Ammon's horn (tissue), 1 donor: Measurements from ENCODE around the gene GALNT10.

Experiments used
- DNase-seq: peaks from one replicate; pipeline ENCODE4 v3.0.0-alpha.2; 2016; ENCODE audit warnings: low spot score

Gene GALNT10

DNA sequence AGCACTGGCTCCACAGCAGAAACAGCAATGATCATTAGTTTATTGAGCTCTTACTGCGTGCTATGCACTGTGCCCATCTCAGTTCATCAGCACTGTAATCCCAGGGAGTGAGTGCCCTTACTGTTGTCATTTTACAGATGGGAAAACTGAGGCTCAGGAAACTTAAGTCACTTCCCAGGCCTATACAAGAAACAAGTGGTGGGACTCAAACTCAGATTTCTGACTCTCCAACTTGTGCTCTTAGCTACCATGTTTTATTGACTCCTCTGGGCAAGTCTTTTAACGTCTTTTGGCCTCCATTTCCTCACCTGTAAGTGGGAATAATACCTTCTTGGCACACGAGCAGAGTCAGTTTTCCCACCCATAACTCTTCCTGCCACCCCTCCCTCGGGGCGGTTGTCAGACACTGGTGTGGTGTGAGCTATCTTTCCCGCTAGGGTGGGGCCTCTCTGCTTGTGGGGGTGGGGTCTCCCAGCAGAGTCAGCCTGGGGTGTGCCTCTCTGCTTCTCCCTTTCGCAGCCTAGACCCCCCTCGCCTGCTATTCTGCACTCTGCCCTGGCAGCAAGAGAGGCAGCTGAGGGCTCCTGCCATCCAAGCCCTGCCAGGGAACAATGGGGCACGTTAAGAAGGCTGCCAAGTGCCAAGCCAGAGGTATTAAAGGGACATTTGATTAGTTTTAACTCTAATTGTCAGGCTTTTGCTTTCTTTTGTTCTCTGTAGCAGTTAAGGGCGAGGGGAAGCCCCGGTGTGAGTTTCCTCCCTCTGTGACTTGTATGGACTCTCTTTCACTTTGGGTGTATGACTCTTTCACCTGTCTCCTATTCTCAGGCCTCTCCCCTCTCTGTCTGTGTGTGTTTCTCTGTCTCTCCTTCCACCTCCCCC lies 12.1 kb downstream of the GALNT10 start:
- DNase-seq: peak; percentile 33

DNA sequence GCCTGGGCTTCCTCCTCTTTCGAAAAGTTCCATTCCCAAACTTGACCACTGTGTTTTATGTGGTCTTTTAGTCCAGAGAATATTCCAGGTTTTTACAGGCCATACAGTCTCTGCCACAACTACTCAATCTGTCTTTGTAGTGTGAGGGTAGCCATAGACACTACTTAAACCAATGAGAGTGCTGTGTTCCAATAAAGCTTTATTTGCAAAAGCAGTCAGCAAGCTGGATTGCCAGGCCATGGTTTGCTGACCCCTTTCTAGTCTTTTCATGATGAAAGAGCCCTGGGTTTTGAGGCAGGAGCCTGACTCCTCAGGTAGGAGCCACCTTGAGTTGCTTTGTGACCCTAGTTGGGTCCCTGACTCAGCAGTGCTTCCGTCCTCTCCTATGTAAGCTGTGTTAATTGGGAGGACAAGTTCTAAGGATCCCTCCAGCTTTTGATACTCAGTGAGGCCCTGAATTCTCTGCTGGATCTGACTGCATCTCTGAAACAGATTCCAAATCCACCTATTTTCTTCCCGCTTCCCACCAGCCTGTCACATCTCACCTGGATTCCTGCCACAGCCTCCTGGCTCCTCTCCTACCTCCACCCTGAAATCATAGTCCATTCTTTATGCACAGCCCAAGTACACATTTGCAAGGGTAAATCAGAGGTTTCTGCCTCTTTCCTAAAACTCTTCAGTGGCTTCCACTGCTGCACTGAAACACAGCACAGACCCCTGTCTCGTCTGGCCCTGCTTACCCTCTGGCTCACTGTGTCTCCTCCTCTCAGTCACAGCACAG lies 13.5 kb downstream of the GALNT10 start:
- no peak for DNase-seq

DNA sequence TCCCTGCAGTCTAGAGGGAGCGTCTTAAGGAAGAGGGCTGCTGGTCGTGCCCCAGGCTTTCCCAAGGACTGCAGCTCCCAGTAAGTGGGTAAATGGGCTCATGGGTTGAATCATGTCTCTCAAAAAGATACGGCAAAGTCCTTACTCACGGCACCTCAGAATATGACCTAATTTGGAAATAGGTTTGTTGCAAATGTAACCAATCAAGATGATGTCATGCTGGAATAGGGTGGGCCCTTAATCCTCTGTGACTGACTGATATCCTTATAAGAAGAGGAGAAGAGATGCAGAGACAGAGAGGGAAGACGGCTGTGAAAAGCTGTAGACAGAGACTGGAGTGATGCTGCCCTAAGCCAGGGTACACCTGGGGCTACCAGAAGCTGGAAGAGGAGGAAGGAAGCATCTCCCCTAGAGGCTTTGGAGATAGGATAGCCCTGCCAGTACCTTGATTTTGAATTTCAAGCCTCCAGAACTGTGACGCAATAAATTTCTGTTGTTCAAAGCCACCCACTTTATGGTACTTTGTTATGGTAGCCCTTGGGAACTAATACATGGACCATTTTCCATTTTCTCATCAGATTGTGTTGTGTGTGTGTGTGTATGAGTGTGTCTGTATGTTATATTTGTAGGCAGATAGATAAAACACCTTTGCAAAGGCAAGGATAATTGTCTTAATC lies 15.0 kb downstream of the GALNT10 start:
- DNase-seq: no peak

DNA sequence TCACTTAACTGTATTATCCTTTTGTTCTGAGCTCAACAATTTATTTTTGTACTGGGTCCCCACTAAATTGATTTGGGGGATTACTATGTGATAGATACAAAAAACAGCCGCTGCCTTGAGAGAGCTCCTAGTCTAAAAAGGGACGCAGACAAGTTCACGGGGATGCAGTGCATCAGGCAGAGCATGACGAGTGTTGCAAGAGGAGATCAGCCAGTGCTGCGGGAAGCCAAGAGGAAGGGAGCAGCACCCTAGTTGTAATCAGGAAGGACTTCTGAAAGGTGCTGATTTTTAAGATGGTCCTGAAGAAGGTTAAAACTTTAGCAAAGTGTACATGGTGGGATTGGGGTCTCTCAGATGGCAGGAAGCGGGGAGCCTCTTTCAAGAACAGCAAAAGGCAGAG lies 15.8 kb downstream of the GALNT10 start:
- DNase-seq: peak; percentile 67

DNA sequence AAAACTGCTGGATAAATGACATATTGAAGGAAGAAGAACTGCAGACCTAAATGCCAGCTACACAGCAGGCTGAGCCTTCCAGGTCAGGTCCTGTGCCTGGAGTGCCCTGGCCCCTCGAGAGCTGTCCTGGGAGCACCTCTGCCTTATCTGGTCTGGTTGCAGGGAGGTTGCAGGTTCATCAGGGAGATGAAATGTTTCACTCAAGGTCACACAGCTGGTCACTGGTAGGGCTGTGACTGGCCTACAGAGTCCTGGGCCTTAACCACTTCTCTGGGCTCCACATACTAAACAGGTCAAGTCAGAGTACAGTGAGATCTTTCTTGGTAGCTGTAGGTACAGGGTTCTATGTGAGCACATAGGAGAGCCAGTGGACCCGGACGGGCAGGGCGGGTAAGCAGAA lies 16.7 kb downstream of the GALNT10 start:
- DNase-seq: no peak

DNA sequence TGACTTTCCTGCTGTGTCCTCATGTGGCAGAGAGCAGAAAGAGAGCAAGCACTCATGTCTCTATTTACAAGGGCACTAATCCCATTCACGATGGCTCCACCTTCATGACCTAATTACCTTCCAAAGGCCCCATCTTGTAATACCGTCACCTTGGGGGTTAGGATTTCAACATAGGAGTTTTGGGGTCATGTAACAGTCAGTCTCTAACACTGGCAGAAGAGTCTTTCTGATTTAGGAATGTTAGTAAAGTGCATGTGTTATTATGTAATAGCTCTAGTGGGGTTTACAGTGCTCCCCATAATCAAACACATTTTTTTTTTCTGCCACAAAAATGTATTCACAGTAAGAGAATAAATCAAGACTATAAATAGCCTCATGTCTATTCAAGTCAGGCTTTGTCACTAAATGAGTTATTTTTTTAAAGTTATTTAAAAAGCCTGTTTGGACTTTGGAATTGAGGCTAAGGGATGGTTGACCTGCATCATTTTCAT lies 19.1 kb downstream of the GALNT10 start:
- no peak for DNase-seq

DNA sequence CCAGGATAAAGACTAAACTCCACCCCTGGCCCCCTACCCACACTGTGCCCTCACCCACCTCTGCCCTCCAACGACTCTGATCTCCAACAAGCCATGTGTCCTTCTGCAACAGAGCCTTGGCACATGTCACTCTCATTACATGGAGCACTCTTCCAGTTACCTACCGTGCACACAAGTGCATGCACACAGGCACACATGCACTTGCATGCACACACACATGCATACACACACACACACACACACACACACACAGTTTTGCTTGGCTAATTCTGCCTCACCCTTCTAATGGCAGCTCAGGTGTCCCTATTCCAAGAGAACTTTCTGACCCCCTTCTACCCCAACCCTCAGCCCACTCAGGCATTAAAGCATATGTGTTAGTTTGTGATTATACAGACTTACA lies 19.6 kb downstream of the GALNT10 start:
- no peak for DNase-seq

DNA sequence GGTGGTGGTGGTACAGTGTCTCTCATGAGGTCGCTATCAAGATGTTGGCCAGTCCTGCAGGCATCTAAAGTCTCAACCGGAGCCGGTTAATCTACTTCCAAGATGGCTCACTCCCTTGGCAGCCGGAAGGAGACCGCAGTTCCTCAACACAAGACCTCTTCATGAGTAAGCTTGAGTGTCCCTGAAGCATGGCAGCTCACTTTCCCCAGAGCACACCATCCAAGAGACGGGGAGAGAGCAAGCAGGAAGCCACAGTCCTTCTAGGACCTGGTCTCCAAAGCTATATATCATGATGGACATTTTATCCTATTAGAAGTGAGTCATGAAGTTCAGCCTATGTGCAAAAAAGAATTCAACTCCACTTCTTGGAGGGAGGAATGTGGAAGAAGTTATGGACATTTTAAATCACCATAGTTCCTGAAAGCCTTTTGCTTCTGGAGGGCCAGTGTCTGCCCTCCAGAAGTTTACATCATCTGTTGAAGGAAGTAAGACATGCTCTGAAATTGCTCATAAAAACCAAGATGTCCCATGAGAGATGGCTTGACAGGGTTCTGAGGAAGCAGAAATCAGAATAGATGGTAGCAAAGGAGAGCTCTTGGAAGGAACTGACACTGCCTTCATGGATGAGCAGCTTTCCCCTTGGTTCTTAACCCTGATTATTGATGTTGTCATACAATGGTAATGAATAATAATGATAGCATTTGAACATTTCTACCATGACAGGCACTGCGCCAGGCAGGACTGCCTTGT lies 21.3 kb downstream of the GALNT10 start:
- DNase-seq: no peak

DNA sequence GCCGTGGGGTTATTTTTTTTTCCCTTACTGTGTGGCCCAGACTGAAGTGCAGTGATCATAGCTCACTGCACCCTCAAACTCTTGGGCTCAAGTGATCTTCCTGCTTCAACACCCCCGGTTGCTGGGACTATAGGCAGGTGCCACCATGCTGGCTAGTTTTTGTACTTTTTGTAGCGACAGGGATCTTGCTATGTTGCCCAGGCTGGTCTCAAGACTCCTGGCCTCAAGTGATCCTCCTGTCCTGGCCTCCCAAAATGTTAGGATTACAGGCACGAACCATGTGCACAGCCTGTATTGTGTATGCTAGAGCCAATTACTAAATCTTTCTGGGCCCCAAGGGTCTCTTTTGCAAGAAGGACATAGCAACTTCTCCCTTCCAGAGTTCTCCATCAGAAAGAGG lies 23.1 kb downstream of the GALNT10 start:
- no peak for DNase-seq

DNA sequence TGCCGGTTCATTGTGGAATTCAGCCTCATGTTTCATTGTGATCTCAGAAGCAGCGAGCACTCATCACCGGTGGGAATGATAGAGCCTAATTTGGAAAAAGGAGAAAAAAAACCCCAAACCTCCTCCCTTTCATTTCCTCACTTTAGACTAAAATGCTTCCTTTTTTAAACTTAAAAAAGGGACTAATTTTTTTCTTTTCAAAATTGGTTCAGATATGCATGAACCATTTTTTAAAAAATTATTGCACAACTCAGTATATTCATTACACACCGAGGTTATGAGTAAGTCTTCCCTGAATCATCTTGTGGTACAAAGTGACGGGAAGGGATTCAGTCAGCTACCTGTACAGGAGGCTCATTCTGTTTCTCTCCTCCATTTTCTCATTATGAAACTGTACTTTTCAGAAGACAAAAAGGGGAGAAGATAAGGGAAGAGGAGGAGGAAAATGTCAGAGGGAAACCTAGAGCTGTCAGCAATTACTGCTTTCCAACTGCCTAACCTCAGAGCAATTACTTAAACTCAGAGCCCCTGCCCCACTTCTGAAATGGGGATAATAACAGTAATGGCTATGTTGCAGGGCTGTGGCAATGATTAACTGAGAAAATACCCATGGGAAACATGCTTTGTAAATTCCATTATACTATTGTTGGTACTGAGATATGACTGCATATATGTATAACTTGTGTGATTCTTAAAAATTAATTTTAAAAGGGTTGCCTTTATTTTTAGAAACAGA lies 24.0 kb downstream of the GALNT10 start:
- DNase-seq: no peak

DNA sequence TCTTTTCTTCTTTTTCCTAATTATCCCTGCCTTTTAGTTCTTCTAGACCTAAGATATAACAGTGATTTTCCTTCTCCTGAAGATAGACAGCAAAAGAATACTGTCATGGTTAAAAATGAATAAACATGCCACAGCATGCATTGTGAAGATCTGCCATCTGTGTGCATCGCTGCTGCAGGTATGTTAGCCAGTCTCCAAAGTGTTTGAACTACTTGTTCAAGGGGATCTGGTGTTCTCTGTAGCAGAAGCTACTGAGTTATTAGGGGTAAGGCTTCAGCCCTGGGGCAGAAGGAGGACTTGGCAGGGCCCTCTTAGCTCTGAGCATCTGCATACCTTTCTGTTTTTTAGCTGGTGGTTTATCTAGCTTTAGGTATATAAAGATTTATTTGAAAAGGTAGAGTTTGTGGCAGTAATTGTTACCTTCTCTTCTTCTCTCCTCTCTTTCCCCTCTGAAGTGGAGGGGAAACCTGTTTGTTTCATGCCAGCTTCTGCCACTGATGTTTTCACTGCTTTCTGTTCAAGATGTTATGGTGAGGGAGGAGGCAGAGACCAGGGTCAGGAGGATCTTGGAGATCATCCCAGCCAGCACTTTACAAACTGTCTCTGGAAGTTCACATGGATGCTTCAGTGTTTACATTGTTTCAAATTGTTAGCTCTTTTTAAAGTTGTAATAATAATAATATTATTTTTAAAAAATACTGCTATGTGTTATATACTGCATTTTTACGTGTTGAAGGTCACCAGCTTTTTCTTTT lies 25.2 kb downstream of the GALNT10 start:
- no peak for DNase-seq

DNA sequence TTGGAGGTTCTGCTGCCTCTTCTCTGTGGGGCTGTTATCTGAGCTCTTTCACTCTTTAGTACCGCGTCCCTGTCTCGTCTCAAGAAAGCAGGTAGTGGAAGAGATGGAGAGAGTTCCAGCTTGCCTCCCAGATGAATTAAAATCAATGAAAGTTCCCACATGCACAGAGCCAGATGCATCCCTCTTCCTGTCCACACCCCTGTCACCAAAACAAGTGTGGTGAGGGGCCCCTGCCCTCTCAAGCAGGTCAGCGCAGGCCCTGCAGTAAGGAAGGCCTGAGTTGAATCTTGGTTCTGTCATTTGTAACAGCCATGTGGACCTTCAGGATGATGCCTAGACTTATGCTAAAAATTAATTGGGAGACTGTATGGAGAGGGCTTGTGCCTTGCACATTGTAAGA lies 26.9 kb downstream of the GALNT10 start:
- no peak for DNase-seq

DNA sequence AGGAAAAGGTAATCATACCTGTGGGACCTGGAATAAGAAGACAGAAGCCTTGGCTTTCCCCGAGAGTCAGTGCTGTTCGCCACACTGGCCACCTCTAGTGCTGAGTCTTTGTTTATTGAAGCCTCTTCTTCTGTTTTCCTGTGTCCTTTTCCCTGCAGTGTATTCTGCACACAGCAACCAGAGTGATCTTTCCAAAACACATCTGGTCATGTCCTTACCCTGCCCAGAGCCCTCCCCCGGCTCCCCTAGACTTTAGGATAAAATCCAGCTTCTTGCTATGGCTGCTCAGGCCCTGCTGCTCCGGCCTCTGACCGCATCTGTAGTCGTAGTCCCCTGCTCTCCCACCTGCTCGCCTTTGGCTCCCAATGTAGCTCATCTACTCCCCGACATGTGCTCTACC lies 28.3 kb downstream of the GALNT10 start:
- DNase-seq: no peak

DNA sequence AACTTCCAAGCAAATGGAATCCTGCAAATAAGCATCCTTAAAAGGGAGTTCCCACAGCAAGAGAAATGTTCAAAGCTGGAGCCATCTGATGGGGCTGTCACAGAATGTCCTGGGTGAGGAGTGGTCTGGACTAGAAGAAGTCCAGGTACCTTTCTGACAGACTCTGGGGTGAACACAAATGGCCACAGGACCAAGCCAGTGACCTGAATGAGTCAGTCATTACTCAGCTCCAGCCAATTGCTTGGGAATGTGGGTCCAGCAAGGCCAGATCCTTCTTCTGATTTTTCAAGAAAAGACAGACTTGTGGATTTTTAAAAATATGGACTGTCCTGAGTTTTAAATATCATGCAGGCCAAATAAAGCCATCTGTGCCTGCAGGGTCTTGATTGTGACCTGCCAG lies 30.1 kb downstream of the GALNT10 start:
- DNase-seq: no peak

DNA sequence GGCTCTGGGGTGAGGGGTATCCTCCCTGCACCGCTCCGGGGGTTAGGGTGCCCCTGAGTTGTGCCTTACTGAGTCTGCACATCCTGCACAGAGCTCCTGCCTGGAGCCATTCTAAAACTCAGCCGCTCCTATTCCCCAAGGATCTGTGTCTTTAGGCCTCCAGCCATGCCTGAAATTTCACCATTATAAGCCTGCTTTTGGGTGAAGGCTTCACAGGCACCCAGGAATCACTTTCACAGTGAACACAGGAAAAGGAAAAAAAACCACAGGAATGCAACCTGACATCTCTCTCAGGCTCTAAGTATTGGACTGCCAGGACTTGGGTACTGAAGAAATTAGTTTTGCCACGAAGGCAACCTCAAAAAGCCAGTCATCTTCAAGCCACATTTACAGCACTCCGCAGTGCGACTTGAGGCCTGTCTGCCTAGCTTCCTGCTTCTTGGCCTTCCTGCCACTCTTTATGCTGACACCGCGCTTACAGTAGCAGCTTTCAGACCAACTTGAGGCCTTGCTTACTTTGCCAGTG lies 30.9 kb downstream of the GALNT10 start:
- peak; percentile 58 for DNase-seq

DNA sequence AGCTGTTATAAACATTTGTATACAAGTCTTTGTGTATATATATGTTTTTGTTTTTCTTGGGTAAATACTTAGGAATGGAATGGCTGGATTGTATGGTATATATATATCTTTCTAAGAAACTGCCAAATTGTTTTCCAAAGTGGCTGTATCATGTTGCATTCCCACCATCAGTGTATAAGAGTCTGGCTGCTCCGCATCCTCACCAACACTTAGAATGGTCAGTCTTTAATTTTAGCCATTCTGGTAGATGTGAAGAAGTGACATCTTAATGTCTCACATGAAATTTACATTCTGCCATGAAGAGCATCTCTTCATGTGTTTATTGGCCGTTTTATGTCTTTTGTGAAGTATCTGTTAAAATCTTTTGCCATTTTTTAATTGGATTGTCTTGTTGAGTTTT lies 31.9 kb downstream of the GALNT10 start:
- no peak for DNase-seq

DNA sequence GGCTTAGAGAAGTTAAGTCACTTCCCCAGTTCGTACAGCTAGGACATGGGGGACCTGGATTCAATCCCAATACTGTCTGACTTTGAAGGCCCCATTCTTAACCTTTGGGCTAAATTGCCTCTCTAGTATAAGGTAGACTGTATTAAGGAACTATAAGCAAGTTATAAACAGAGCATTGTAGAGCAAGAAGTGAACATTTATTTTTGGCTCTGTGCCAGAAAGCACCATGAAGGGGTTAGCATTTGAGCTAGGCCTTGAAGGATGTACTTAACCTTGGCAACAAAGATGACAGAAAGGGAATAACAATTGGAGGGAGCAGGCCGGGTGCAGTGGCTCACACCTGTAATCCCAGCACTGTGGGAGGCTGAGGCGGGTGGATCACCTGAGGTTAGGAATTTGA lies 32.8 kb downstream of the GALNT10 start:
- no peak for DNase-seq

DNA sequence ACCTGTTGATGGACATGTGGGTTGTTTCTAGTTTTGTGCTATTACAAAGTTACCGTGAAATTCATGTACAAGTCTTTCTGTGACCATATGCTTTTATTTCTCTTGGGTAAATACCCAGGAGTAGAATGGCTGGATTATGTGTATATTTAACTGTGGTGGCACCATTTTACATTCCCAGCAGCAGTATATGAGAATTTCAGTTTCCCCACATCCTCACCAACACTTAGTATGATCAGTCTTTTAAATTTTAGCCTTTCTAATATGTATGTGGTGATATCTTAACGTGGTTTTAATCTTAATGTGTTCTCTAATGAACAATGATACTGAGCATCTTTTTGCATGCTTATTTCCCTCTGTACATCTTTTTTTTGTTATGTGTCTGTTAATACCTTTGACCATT lies 36.6 kb downstream of the GALNT10 start:
- no peak for DNase-seq

DNA sequence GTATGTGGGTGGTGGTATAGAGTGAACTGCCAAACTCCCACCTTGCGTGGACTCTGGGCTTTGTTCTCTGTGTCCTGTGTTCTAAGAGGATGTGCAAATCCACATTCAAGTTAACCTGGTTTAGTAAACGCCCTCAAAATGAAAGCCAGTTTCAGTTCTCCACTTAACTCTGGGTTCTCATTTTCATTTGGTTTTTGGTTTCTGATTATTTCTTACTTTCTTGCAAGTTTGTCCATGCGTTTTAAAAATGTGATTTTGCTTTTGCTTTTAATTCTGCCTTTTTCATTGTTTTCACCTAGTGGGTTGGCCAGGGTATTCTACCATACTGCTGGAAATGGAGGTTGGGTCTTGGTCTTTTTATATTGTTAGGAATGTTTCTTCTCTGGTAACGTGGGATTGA lies 38.2 kb downstream of the GALNT10 start:
- no peak for DNase-seq

DNA sequence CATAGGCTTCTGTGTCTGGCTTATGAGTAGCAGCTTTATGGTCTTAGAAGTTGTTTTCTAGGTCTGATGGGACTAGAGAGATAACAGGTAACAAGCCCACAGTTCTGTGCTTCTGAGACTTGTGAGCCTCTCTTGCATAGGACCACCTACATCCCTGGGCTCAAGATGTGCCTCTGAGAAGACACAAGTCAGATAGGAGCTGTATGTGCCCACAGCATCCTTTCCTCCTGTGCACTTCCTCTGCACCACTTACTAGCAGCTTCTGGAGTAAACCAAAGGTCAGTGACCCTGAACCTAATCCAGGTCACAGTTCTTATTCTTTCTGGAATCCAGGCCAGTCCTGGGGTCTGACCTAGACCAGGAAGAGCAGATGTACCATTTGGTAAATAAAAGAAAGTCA lies 40.0 kb downstream of the GALNT10 start:
- no peak for DNase-seq
